Stimulated activated CD8-positive, alpha-beta memory T cell treated with anti-CD3 and anti-CD28 coated beads, Interleukin-4, amount 100 ng/mL, for 4 hours (primary cell): ENCODE results near the gene NEB.
"Not testable (repeated sequence)": the region's sequence is repeated elsewhere in the genome, so short reads cannot be mapped to it uniquely, and the experiment has no call there.

Source experiments
- DNase-seq, 2 donors: peaks; one replicate each; pipeline ENCODE4 v3.0.0-alpha.2; 2020; ENCODE audit warnings: low read depth in 2 of 2, low spot score in 1 of 2

The NEB gene

GRCh38 chr2:151698134-151698533 lies 36.1 kb downstream of the NEB start:
- DNase-seq, result not testable (repeated sequence)

- DNase-seq, result no peak
These were observed 38.5 kb downstream of the NEB start for GRCh38 chr2:151695778-151696177.

GRCh38 chr2:151691631-151692030 lies 42.6 kb downstream of the NEB start:
- DNase-seq, result no peak

- DNase-seq, result no peak
These were observed 45.6 kb downstream of the NEB start for GRCh38 chr2:151688719-151689118.

- no peak for DNase-seq
These were observed 51.7 kb downstream of the NEB start for GRCh38 chr2:151682459-151683003.

GRCh38 chr2:151681051-151681450 lies 53.2 kb downstream of the NEB start:
- DNase-seq, result no peak

GRCh38 chr2:151679994-151680393 lies 54.3 kb downstream of the NEB start:
- no peak for DNase-seq

- no peak for DNase-seq
These were observed 55.4 kb downstream of the NEB start for GRCh38 chr2:151678849-151679248.

- no peak for DNase-seq
These were observed 61.3 kb downstream of the NEB start for GRCh38 chr2:151673016-151673415.

GRCh38 chr2:151672277-151672676 lies 62.0 kb downstream of the NEB start:
- no peak for DNase-seq

GRCh38 chr2:151670846-151671597 lies 63.3 kb downstream of the NEB start:
- DNase-seq, result no peak

GRCh38 chr2:151670346-151670745 lies 63.9 kb downstream of the NEB start:
- no peak for DNase-seq

GRCh38 chr2:151669585-151670081 lies 64.6 kb downstream of the NEB start:
- DNase-seq, result peak in 1 of 2 donors; percentile 2

GRCh38 chr2:151668737-151669136 lies 65.5 kb downstream of the NEB start:
- no peak for DNase-seq

- no peak for DNase-seq
These were observed 68.3 kb downstream of the NEB start for GRCh38 chr2:151665959-151666358.

- no peak for DNase-seq
These were observed 69.8 kb downstream of the NEB start for GRCh38 chr2:151664520-151664919.

GRCh38 chr2:151661625-151662024 lies 72.7 kb downstream of the NEB start:
- DNase-seq, result no peak

GRCh38 chr2:151658081-151658480 lies 76.2 kb downstream of the NEB start:
- DNase-seq, result no peak

GRCh38 chr2:151657667-151658076 lies 76.6 kb downstream of the NEB start:
- DNase-seq, result no peak

- no peak for DNase-seq
These were observed 78.4 kb downstream of the NEB start for GRCh38 chr2:151655663-151656398.

GRCh38 chr2:151654891-151655290 lies 79.4 kb downstream of the NEB start:
- DNase-seq, result no peak

- DNase-seq, result no peak
These were observed 80.2 kb downstream of the NEB start for GRCh38 chr2:151654085-151654484.
